Stimulated activated CD4-positive, alpha-beta T cell treated with anti-CD3 and anti-CD28 coated beads, Interleukin-1b, Interleukin-23, amount 100 ng/mL, for 24 hours (primary cell): ENCODE data around the gene HES6.

Source experiments
- DNase-seq, 4 experiments: peaks; one replicate each; pipeline ENCODE4 v3.0.0-alpha.2; 2020; ENCODE audit warnings: low read depth in 4 of 4, low spot score in 1 of 4

The HES6 gene, protein sequence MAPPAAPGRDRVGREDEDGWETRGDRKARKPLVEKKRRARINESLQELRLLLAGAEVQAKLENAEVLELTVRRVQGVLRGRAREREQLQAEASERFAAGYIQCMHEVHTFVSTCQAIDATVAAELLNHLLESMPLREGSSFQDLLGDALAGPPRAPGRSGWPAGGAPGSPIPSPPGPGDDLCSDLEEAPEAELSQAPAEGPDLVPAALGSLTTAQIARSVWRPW

DNA sequence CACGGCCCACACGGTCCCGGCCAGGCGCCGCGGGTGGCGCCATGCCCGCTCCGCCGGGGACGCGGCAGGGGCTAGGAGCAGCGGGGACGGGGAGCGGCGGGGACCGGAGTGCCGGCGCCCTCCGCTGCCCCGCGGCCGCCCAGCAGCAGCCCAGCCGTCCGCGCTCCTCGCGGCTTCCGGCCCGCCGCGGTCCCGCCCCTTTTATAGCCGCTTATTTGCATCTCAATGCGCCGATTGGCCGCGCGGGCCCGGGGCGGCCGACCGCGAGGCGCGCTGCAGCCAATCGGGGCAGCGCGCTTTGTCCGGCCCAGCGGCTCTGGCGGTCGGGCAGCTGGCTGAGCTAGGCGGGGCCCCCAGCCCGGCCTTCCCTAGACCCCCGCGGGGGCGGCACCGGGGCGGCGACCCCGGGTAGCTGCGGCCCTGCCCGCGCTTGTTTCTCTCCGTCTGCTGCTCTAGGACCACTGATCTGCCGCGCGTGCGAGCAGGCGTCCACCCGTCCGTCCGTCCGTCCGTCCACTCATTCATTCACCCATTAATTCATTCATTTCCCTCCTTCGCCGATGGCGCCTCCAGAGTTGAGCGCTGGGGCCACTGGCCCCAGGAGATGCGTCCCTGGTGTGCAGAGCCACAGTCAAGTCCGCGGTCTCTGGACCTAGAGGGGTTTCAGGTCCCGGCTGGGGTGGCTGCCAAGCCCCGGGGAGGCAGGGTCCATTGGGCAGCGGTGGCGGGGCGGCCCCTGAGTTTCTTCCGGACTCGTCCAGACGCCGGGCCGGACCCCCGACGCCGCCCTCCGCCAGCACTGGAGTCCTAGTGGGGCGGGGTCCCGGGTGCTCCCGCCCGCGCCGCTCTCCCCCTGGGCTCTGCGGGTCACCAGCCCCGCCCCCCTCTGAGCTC, at the start of gene HES6:
TSS of gene HES6 (minus strand) at position 176 of the 894 bp plus-strand sequence. CDS start at position 43, 133 bp downstream.
- peak in 3 of 4 experiments; percentile 50 to 75 (median 57) for DNase-seq

DNA sequence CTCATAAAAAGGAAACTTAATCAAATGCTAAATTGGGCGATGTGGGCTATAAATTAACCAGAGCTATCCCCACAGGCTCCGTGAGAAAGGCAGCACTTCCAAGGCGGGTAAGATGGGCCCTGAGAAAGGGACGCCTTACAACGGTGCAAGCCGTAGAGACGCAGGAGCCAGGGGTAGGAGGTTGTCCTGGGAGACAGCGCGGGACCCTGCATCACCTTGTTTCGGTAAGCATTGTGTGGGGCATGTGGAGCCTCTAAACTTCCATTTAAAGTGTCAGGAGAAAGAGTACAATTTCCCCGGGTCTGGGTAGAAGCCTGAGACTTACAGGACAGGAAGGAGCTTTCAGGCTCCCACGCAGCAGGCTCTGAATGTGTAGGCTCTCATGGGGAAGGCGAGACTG, 49.7 kb upstream of the HES6 start:
- no peak for DNase-seq

DNA sequence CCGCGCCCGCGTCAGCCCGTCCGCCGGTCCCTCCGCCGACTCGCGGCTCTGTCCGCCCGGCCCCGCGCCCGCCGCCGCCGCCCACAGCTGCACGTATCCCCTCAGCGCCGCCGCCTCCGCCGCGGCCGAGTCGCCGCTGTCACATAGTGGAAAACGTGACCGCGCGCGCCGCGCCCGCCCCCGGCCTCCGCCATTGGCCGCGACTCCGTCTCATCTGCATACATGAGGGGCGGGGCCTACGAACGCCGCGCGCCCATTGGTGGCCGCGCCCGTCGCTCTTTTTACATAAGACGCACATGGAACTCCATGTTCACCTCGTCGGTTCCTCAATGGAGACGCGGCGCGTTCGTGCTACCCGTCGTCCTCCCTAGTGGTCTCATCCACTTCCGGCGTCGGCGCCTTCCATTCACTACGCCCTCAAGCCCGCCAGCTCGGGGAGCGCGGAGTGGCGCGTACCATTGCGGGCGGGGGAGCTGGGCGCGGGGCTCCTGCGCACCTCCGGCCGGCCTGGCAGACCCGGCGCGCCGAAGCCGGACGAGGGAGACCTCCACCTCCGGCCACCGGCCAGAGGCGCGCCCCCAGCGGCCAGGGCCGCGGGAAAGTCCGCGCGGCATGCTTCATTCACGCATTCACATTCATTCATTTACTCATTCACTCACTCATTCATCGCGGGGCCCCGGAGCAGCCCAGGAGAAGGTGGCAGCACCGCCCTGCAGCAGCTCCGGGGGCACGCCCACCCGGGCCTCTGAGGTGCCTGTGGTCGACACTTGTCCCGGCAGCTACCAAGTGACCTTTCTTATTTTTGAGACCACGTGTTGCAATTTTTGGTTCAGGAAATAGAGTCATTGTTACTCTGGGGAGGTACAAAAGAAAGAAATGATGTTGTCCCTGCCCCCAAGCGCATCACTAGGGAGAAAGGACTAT, 49.1 kb upstream of the HES6 start:
- DNase-seq, result peak; percentile 84 to 94 (median 92)

- peak in 2 of 4 experiments; percentile 7 to 32 for DNase-seq
Measured at GRCh38 chr2:238287737-238288649, 48.2 kb upstream of the HES6 start, which contains the start of gene PER2. PER2 (minus strand) TSS chr2:238288610; CDS start chr2:238277936, 10,674 bp downstream.

GRCh38 chr2:238286987-238287736, 47.3 kb upstream of the HES6 start:
- DNase-seq, result peak in 1 of 4 experiments; percentile 13

DNA sequence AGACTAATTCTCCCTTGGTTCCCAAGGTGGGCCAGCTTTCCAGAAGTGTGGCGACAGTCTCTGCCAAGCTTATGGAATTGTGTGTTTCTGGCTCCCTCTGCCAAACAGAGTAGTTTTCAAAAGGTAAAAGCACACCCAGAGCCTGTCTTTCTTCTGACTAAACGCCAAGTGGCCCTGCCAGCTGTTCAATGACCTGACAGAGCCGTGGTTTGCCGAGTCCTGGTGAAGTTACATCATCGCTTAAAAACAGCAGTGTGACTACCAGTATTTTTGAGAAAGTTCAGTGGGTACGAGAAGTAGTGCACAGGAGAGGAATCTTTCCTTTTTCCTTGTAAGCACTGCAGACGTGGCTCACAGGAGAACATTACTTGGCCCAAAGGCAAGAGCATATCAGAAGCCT, 46.7 kb upstream of the HES6 start:
- DNase-seq, result no peak

DNA sequence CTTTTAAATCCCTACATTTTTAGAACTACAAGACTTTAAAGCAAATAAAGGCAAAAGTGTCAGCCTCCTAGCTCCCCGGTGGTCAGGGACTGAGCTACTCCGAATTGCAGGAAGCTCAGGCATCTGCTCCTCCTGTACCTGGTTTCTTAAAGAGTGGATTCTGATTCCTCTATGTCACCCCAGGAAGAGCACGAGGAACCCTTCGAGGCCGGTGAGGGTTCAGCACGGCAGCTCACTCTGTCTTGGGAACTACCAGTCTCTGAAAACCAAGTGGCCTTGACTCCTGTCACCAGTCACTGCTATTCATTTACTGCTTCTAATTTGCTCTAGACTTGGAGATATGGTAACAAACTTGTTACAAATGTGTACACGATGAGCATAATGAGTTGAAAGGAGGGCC, 46.3 kb upstream of the HES6 start:
- DNase-seq, result no peak

DNA sequence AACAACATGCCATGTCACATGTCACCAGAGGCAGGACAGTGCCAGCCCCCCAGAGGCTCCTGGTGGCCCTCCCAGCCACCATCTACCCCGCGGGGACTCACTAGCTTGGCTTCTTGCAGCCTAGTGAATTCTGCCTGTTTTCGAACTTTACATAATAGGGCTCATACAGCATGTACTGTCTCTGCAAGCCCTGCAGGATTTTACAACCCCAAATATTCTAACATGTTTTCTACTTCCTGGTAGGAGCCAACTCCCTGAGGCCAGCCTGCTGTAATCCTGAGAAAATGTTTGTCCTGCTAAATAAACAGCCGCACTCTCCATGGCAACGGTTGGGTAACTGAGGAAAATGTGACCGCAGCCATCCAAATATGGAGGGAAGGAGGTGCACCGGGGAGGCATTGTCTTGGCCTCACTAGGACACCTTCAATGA, 45.8 kb upstream of the HES6 start:
- no peak for DNase-seq

- DNase-seq, result no peak
Measured at GRCh38 chr2:238284802-238285515, 45.1 kb upstream of the HES6 start.

- no peak for DNase-seq
Measured at GRCh38 chr2:238282861-238283738, 43.3 kb upstream of the HES6 start.

- DNase-seq, result no peak
Measured at GRCh38 chr2:238281826-238282480, 42.1 kb upstream of the HES6 start.

GRCh38 chr2:238280083-238280825, 40.4 kb upstream of the HES6 start:
- DNase-seq, result no peak

DNA sequence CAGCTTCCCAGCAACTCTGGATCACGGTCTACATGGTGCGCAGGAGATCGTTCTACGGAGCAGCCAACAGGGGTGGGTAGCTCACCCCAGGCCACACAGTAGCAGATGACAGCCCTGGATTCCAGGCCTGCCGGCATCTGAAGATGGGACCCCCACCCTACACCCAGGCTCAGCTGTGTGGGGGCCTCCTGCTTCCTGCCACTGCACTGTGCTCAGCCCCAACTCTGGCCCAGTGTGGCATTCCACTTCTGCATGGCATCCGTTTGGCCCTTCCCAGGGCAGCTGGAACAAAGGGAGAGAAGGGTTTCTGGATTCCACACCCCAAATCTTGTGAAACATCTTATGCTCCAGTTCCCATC, 39.5 kb upstream of the HES6 start:
- no peak for DNase-seq

DNA sequence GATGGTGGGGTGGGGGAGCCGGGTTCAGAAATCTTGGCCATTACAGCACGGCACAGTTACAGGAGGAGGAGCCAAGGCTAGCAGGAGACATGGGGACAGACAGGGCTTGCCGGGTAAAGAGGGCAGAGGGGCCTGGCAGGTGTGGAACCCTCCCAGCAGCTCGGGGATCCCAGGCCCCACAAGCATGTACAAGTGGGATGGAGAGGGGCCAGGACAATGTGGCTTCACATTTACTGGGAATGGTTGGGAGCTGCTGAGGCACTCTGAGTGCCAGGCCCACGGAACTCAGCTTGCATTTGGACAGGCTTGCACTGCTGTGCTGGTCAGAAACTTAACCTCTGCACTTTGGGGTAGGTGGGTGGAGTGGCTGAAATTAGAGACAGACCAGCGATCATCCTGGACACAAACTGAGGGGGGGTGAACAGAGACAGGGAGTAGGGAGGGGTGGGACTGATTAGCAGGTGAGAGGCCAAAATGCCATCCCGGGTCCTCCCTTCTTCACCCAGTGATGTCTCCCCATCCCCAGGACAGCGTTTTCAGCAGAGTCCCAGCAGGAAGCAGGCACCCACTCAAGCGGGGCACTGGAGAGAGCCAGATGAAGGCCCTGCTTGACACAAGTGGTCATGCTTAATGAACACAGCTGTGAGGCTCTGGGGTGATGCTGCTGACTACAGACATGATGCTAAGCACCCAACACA, 38.9 kb upstream of the HES6 start:
- DNase-seq, result no peak

- DNase-seq, result no peak
Measured at GRCh38 chr2:238277695-238278094, 37.9 kb upstream of the HES6 start.
